Stimulated activated CD4-positive, alpha-beta T cell treated with anti-CD3 and anti-CD28 coated beads, TNF-alpha, amount 100 ng/mL, for 1 hour (primary cell): ENCODE data around the gene LPIN1.

Source experiments
- DNase-seq, 3 donors: peaks; one replicate each; pipeline ENCODE4 v3.0.0-alpha.2; 2020; ENCODE audit warnings: low read depth in 3 of 3, low spot score in 1 of 3

Gene LPIN1

DNA sequence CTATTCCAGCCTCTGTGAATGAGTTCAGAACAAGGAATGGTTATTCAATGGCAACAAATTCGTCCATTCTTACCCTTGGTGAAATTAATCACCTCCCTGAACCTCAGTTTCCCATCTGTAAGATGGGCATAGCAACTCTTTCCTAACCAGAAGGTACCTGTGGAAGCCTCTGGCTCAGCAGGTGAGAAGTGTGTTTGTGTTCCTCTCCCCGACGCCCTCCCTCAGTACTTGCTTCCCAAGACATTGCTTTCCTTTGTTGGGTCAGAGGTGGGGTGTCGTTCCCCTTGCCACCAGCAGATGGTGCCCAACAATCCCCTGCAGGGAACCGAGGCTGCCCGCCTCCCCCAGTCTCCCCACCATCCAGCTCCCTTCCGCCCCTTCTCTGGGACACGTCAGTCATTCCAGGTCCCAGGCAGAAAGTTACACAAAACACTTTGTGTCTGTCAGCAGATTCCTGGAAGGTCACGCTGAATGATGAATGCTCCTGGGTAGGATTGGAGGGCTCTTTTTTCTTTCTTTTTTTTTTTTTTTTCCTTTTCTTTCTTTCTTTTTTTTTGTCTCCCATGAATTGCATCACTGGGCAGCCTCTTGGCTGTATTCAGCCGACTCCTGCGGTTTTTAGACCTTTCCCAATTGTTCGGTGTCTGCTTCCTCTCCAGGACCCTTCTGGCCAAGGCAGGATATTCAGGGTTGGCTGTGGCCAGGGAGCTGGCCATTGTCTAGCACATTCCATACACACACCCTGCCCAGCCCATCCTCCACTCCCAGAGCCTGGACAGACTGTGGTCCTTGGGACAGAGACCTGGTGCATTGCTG, 117.3 kb downstream of the LPIN1 start:
- peak; percentile 26 to 56 (median 41) for DNase-seq

- no peak for DNase-seq
Observed at GRCh38 chr2:11864724-11865123, 118.3 kb downstream of the LPIN1 start.

DNA sequence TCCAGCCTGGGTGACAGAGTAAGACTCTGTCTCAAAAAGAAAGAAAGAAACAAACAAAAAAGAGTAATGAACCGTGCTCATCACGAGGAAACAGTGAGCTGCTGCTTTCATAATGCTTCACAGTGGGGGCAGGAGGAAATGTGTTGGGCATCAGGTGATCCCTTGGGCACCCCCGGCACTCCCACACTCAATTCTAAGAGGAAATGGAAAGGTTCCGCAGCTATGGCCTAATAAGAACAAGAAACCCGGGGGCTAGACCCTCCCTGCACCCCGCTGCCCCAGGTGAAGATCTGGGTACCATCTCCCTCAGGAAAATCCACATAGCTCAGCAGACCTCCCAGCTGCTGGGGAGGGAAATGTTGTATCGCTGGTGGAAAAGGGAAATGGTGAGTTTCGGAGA, 118.9 kb downstream of the LPIN1 start:
- DNase-seq: no peak

DNA sequence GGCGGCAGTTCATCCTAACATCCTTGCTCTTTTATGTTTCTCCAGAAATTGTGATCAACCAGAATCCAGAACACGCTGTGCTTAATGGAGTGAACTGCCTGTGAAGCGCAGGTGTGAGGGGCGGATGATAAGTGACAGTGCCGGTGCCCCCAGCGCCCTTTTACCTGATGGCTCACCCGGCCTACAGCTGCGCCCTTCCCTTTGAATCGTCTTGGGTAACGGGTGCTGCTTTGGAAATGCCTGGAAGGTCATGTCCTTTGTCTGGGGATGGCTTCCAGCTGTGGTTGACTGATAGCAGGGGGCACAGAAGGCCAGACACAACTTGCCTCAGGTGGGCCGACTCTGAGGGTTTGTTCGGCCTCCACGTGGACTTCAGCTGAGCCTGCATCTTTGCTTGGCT, 119.4 kb downstream of the LPIN1 start:
- DNase-seq: no peak

GRCh38 chr2:11866358-11867335, 120.2 kb downstream of the LPIN1 start:
- no peak for DNase-seq

DNA sequence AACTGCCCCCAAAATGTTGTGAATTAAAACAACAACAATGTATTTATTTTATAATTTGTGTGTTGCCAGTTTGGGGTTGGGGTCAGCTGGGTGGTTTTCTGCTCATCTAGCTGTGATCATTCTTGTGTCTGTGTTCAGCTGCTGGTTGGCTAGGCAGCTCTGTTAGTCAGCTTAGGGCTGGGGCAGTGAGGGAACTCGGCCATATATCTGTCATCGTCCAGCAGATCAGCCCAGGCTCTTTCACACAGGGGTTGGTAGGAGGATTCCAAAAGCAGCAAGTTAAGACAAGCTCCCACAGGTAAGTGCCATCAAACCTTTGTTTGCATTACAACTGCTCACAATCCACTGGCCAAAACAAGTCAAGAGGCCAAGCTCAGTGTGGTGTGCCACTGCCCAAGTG, 121.5 kb downstream of the LPIN1 start:
- no peak for DNase-seq

GRCh38 chr2:11869391-11869991, 123.1 kb downstream of the LPIN1 start:
- no peak for DNase-seq

DNA sequence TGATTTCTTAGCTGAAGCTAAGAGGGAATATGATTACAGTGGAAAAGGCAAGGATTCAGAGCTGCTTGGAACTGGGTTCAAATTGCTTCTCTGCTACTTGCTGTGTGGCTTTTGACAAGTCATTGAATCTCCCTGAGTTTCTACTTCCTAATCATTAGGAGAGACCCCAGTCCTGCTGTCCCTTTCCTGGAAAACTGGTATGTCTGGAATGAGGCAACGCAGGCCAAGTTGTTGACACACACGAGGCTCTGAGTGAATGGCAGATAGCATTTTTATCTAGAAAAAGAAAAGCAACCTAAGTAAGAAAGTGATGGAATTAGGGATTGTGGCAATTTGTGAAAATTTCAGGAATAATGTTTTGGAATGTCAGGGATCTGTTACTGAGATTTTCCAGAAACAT, 123.6 kb downstream of the LPIN1 start:
- no peak for DNase-seq

GRCh38 chr2:11870584-11870983, 124.2 kb downstream of the LPIN1 start:
- no peak for DNase-seq

- DNase-seq: no peak
Observed at GRCh38 chr2:11871421-11871820, 125.0 kb downstream of the LPIN1 start.

GRCh38 chr2:11872247-11872947, 126.0 kb downstream of the LPIN1 start:
- no peak for DNase-seq

GRCh38 chr2:11872948-11873269, 126.5 kb downstream of the LPIN1 start:
- DNase-seq: no peak

DNA sequence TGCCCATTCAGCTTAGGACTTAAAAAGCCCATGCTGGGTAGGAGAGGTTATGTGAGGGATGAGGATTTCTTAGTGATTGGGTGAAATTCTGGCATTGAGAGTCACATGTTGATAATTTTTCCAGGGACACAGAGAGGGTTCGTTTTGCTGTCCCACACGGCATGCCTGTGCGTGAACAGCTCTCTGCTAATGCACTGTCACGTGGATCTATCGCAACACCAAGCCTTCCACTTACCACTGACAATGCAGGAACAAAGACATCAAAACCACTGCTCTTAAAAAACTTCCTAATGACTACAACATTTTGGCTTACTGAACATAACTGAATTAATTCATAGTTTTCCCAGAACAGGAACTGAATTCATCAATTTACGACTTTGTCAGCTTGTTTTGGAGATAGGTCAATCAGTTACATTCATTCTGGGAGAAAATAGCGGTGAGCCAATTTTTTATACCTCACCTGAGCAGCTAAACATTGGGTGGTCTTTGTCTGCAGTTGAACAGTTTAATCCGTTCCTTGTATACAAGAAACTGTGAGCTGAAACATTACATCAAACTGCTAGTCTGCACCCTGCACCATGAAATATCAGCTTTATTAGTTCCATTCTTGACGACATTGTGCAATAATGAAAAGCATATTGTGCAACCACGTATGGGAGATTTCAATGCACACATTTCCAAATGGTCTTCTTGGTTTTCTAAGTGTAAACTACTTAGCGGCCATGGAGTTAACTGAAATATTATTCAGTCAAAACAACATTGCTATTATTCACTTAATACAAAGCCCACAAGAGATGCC, 127.1 kb downstream of the LPIN1 start:
- DNase-seq: no peak

- DNase-seq: no peak
Observed at GRCh38 chr2:11874861-11875260, 128.4 kb downstream of the LPIN1 start.

- no peak for DNase-seq
Observed at GRCh38 chr2:11875481-11875880, 129.0 kb downstream of the LPIN1 start.

GRCh38 chr2:11876436-11876835, 130.0 kb downstream of the LPIN1 start:
- no peak for DNase-seq

GRCh38 chr2:11876889-11877288, 130.5 kb downstream of the LPIN1 start:
- no peak for DNase-seq
